Small intestine (tissue), 7 donors: ENCODE data around the gene EEIG1. TPM values are rescaled to one million over a fixed set of nuclear protein-coding genes. Genes with fewer than 3 reads are reported as not detected.

Experiments used
- DNase-seq, 2 donors: peaks; one replicate each; pipeline versions ENCODE4 v3.0.0 to v3.0.0-alpha.2; 2013
- FAIRE-seq: peaks from 2 replicates; lab custom pipeline; 2012; peaks lifted over from hg19 to GRCh38; lab: Jason Lieb, UNC
- H3K27ac ChIP-seq, 3 donors: one replicate each; pipeline ENCODE4 v1.5.1; 2013; ENCODE audit warnings: low read length in 2 of 3, mild to moderate bottlenecking in 2 of 3, control low read depth in 1 of 3, inconsistent platforms in 1 of 3, low read depth in 1 of 3, moderate library complexity in 1 of 3
- H3K27me3 ChIP-seq, 3 donors: one replicate each; pipeline ENCODE4 v1.6.1; 2013; ENCODE audit warnings: low read length in 3 of 3, inconsistent platforms in 1 of 3; ENCODE audit not compliant: control insufficient read depth in 3 of 3, insufficient read depth in 3 of 3
- H3K36me3 ChIP-seq, 3 donors: one replicate each; pipeline ENCODE4 v1.6.1; 2013; ENCODE audit warnings: low read length in 3 of 3, inconsistent platforms in 1 of 3, low read depth in 1 of 3, mild to moderate bottlenecking in 1 of 3, moderate library complexity in 1 of 3; ENCODE audit not compliant: control insufficient read depth in 3 of 3, insufficient read depth in 2 of 3
- H3K4me1 ChIP-seq, 3 donors: one replicate each; pipeline ENCODE4 v1.6.1; 2013; ENCODE audit warnings: low read length in 2 of 3, inconsistent platforms in 1 of 3, low read depth in 1 of 3, mild to moderate bottlenecking in 1 of 3, moderate library complexity in 1 of 3; ENCODE audit not compliant: control insufficient read depth in 3 of 3, insufficient read depth in 2 of 3
- H3K4me3 ChIP-seq, 3 donors: one replicate each; pipeline ENCODE4 v1.5.1; 2013; ENCODE audit warnings: low read length in 3 of 3, control low read depth in 1 of 3, inconsistent platforms in 1 of 3, low read depth in 1 of 3, mild to moderate bottlenecking in 1 of 3, moderate library complexity in 1 of 3
- H3K9me3 ChIP-seq, 2 donors: one replicate each; pipeline ENCODE4 v1.6.1; 2013; ENCODE audit warnings: low read depth in 1 of 2, low read length in 1 of 2; ENCODE audit not compliant: control insufficient read depth in 2 of 2, insufficient read depth in 1 of 2
- WGBS, 3 donors: extraction: QIAGEN DNeasy Blood & Tissue Kit; methylation state at CpG; one replicate each; pipeline ENCODE4 v1.1.7; 2013; 5-methylcytosine and 5-hydroxymethylcytosine counted together
- polyA plus RNA-seq, 4 donors: library from polyadenylated mRNA; stranded (reverse) in 3 of 4; unstranded in 1 of 4; fragments of 200-250 nt in 3 of 4; fragments of 120-200 nt in 1 of 4; gene quantifications; one replicate each; pipeline versions ENCODE4 v1.2.1 to v1.2.3, GENCODE V29; 2013
- donor health status: healthy with polysubstance abuse.
- donor health status: control.
- donor health status: control.
- donor health status: Bipolar disorder and iron deficiency.
- donor health status: healthy.

EEIG1 gene
- polyA plus RNA-seq, 4 donors = 43.9 to 123 (median 58.9) TPM

DNA sequence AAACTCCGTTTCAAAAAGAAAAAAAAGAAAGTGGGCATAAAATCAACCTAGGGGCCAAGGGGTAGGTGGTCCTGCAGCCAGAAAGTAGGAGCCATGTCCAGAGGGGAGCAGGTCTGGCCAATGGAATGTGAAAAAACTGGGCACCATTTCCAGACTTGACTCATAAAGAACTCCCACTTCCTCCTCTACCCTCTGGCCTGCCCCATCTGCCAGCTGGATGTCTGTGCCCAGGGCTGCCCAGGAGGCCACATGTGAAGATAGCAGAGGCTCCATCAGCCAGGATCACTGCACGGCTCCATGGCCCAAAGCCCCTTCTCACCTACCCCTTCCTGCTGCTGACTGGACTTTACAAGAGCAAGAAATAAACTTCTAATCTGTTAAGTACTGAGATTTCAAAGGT, 42.1 kb upstream of the EEIG1 start:
- Histone ChIP-seq H3K36me3 (no peaks in the 10 kb centered on the region), H3K27ac (no peak overlapping the region)
- WGBS, 3 donors = 52 to 77% (median 67%) methylated on average over 2 of the region's 2 CpGs

DNA sequence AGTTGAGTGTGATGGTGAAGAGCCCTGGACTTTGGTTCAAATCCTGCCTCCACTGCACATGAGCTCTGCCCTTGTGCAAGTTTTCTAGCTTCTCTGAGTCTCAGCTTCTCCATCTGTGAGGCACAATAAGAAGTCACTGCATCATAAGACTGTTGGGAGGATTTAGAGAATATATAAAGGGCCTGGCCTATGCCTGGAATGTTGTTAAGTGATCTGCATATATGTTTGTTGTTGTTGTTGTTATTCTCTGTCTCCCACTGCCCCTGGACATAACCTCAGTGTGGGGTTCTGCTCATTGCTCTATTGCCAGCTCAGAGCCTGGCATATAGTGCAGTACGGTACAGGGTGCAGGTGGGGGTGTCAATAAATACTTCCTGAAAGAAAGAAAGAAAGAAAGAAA, 40.3 kb upstream of the EEIG1 start:
- Histone ChIP-seq H3K36me3 (no peaks in the 10 kb centered on the region), H3K27ac (no peak overlapping the region), H3K4me3 (no peak overlapping the region), H3K27me3 (no peaks in the 10 kb centered on the region), H3K4me1 (no peaks in the 10 kb centered on the region), H3K9me3 (no peaks in the 10 kb centered on the region)
- DNase-seq (no peak), FAIRE-seq (no peak)
- WGBS, 3 donors = 7 to 77% (median 37%) methylated on average over 1 of the region's 1 CpG

More for the DNA sequence above, 42.1 kb upstream of the EEIG1 start:
- no peak overlapping the region for H3K4me3 ChIP-seq
- no peaks in the 10 kb centered on the region for H3K27me3 ChIP-seq
- H3K4me1 ChIP-seq = no peaks in the 10 kb centered on the region
- H3K9me3 ChIP-seq = no peaks in the 10 kb centered on the region
- no peak for FAIRE-seq
- DNase-seq = no peak

DNA sequence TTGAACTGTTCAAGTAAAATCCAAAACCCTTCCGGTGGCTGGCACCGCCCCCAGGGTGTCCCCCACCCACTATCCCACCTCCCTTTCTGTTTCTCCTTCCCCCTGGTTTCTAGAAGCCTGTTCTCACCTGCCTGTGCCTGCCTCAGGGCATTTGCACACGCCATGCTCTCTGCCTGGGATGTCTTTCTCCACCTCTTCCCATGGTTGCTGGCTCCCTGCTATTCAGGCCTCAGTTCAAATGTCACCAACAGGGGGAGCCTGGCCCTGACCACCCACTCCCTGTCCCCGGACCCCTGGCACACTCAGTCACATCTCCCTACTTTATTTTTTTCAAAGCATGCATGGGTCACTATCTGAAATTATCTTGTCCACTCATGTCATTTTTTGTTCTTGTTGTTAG, 39.9 kb upstream of the EEIG1 start:
- H3K9me3 ChIP-seq = no peaks in the 10 kb centered on the region
- H3K4me1 ChIP-seq = no peaks in the 10 kb centered on the region
- no peaks in the 10 kb centered on the region for H3K27me3 ChIP-seq
- H3K4me3 ChIP-seq = no peak overlapping the region
- no peak for FAIRE-seq
- H3K36me3 ChIP-seq = no peaks in the 10 kb centered on the region
- DNase-seq = no peak
- 90 to 96% (median 95%) methylated on average over 4 of the region's 4 CpGs for WGBS, 3 donors
- no peak overlapping the region for H3K27ac ChIP-seq

- no peak overlapping the region for H3K4me3 ChIP-seq
- WGBS, 3 donors = 83 to 88% (median 86%) methylated on average over 5 of the region's 5 CpGs
- H3K27me3 ChIP-seq = no peaks in the 10 kb centered on the region
- no peaks in the 10 kb centered on the region for H3K36me3 ChIP-seq
- H3K9me3 ChIP-seq = no peaks in the 10 kb centered on the region
- H3K4me1 ChIP-seq = peaks cover 0 to 2% (median 0%) of the 10 kb centered on the region in 3 donors
- no peak overlapping the region for H3K27ac ChIP-seq
- DNase-seq = no peak
- no peak for FAIRE-seq
These were observed 34.9 kb upstream of the EEIG1 start for GRCh38 chr9:128015696-128016095.

DNA sequence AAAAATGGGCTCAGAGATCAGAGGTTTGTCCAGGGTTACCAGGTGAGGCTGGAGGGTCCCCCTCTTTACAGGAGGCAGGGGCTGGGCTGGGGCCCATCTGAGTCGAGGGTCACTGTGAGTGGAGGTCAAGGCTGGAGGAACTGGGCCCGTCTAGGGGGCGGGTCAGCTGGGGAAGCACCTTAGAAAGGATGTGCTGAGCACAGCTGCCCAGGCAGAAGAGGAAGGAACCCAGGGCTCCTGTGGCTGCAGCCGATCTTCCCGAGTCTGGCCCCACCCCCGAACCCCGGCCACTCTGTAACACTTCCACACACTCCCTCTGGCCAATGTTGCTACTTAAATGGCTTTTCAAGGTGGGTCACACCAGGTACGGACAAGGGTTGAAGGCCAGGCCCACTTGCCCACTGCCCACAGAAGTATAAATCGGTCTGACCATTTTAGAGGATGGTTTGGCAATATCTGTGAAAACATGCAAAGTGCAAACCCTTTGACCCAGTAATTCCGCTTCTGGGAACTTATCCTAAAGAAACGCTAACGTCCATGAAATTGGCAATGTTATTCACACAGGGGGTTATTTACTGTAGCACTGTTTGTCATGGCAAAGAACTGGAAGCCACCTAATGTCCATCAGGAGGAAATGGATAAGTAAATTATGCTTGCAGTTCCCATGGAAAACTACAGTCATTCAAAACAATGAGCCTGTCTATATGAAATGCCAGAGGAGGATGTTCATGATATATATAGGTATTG, 30.5 kb upstream of the EEIG1 start:
- Histone ChIP-seq H3K27ac (no peak overlapping the region), H3K4me1 (peaks cover 0 to 2% (median 0%) of the 10 kb centered on the region in 3 donors), H3K36me3 (no peaks in the 10 kb centered on the region), H3K4me3 (no peak overlapping the region), H3K27me3 (no peaks in the 10 kb centered on the region), H3K9me3 (peaks cover 0 to 9% of the 10 kb centered on the region in 2 donors)
- FAIRE-seq (no peak), DNase-seq (no peak)
- WGBS, 3 donors = 49 to 51% (median 49%) methylated on average over 12 of the region's 12 CpGs

DNA sequence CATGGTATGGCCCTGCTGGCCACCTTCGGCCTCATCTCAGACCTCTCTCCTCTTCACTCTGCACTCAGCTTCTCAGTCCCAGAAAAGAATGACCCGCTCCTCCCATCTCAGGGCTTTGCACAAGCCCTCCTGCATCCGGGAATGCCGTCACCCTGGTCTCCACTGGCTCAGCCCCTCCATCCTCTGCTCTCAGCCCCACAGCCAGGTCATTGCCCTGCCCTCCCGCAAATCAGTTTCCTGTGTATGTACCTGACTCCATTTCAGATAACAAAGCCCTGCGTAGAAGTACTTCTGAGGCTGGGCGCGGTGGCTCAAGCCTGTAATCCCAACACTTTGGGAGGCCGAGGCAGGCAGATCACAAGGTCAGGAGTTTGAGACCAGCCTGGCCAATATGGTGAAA, 28.9 kb upstream of the EEIG1 start:
- H3K36me3 ChIP-seq = no peaks in the 10 kb centered on the region
- no peak overlapping the region for H3K4me3 ChIP-seq
- H3K27ac ChIP-seq = no peak overlapping the region
- H3K9me3 ChIP-seq = peaks cover 0 to 9% of the 10 kb centered on the region in 2 donors
- peaks cover 0 to 2% (median 0%) of the 10 kb centered on the region in 3 donors for H3K4me1 ChIP-seq
- no peaks in the 10 kb centered on the region for H3K27me3 ChIP-seq
- DNase-seq (no peak), FAIRE-seq (no peak)
- 92 to 94% (median 93%) methylated on average over 9 of the region's 9 CpGs for WGBS, 3 donors

GRCh38 chr9:128008171-128008570, 27.4 kb upstream of the EEIG1 start:
- 86 to 90% (median 90%) methylated on average over 5 of the region's 5 CpGs for WGBS, 3 donors

GRCh38 chr9:128007566-128008138, 26.9 kb upstream of the EEIG1 start:
- Histone ChIP-seq H3K27me3 (no peaks in the 10 kb centered on the region), H3K27ac (peak overlapping the region; percentile 4 to 81 (median 13)), H3K9me3 (peaks cover 0 to 9% of the 10 kb centered on the region in 2 donors), H3K36me3 (no peaks in the 10 kb centered on the region), H3K4me3 (no peak overlapping the region), H3K4me1 (peaks cover 0 to 2% (median 0%) of the 10 kb centered on the region in 3 donors)
- FAIRE-seq (no peak), DNase-seq (peak; percentile 67 to 84)
- 25 to 38% (median 36%) methylated on average over 10 of the region's 10 CpGs for WGBS, 3 donors

More at GRCh38 chr9:128008171-128008570, 27.4 kb upstream of the EEIG1 start:
- H3K4me3 ChIP-seq = no peak overlapping the region
- no peaks in the 10 kb centered on the region for H3K36me3 ChIP-seq
- H3K27ac ChIP-seq = peak overlapping the region in 2 of 3 donors; percentile 4 to 81
- peaks cover 0 to 2% (median 0%) of the 10 kb centered on the region in 3 donors for H3K4me1 ChIP-seq
- DNase-seq (no peak), FAIRE-seq (no peak)
- H3K27me3 ChIP-seq = no peaks in the 10 kb centered on the region
- peaks cover 0 to 9% of the 10 kb centered on the region in 2 donors for H3K9me3 ChIP-seq
